PC-3 (cell line): Measurements from ENCODE around the gene TFDP2. TPM values are rescaled to one million over a fixed set of nuclear protein-coding genes. Genes with fewer than 3 reads are reported as not detected.

ENCODE experiments used
- ATAC-seq: fragments of 200-7000 bp; cut with Tn5 transposase; 2 replicates; pipeline ENCODE4 v1.9.1; 2020; ENCODE audit warnings: mild to moderate bottlenecking, moderate library complexity
- BruUV-seq: library from RNA; stranded (reverse); fragments of 400-500 nt; replicated peaks from 2 replicates; lab custom pipeline; 2021; lab: Mats Ljungman, UMichigan
- CTCF ChIA-PET: fragments of 300-600 bp; sonication (Branson Sonifier 250); formaldehyde crosslinking; loops from one replicate; lab custom pipeline; 2022; ENCODE audit warnings: antibody characterized with exemption; lab: Charles Lee
- POLR2A ChIA-PET: fragments of 300-600 bp; sonication (Branson Sonifier 250); formaldehyde crosslinking; loops from one replicate; lab custom pipeline; 2022; ENCODE audit warnings: antibody characterized with exemption; ENCODE audit not compliant: unreplicated experiment; lab: Charles Lee
- DNase-seq: peaks from one replicate; pipeline ENCODE4 v3.0.0-alpha.2; 2015
- H2AFZ ChIP-seq: fragments of 300-600 bp; sonication (generic); 2 replicates; pipeline ENCODE4 v1.6.0; 2016; ENCODE audit warnings: antibody characterized with exemption, low read length
- H3F3A ChIP-seq: fragments of 300-600 bp; sonication (generic); one replicate; pipeline ENCODE4 v1.6.0; 2017; ENCODE audit warnings: antibody characterized with exemption, low read length, control low read depth, mild to moderate bottlenecking; ENCODE audit not compliant: unreplicated experiment
- H3K27ac ChIP-seq: fragments of 300-600 bp; sonication (generic); 2 replicates; pipeline ENCODE4 v1.5.1; 2016; ENCODE audit warnings: mild to moderate bottlenecking, low read length
- H3K27me3 ChIP-seq: fragments of 300-600 bp; sonication (generic); 2 replicates; pipeline ENCODE4 v1.6.1; 2016; ENCODE audit warnings: low read length, mixed read lengths
- H3K36me3 ChIP-seq: fragments of 300-600 bp; sonication (generic); 2 replicates; pipeline ENCODE4 v1.6.1; 2016; ENCODE audit warnings: low read depth, mixed run types, low read length, mixed read lengths
- H3K4me1 ChIP-seq: fragments of 300-600 bp; sonication (generic); 2 replicates; pipeline ENCODE4 v1.5.1; 2016; ENCODE audit warnings: low read length; ENCODE audit not compliant: insufficient read depth
- H3K4me2 ChIP-seq: fragments of 300-600 bp; sonication (generic); 2 replicates; pipeline ENCODE4 v1.6.0; 2016; ENCODE audit warnings: low read length
- H3K4me3 ChIP-seq: fragments of 300-600 bp; sonication (generic); 2 replicates; pipeline ENCODE4 v1.5.1; 2016; ENCODE audit warnings: mild to moderate bottlenecking, low read length, mixed read lengths
- H3K79me2 ChIP-seq: fragments of 300-600 bp; sonication (generic); 2 replicates; pipeline ENCODE4 v1.6.1; 2017; ENCODE audit warnings: low read length, mixed read lengths
- H3K9ac ChIP-seq: fragments of 300-600 bp; sonication (generic); 2 replicates; pipeline ENCODE4 v1.6.0; 2016; ENCODE audit warnings: mild to moderate bottlenecking, low read length
- H3K9me2 ChIP-seq: fragments of 300-600 bp; sonication (generic); replicated peaks from 2 replicates; pipeline ENCODE4 v1.6.1; 2016; ENCODE audit warnings: mixed run types, low read length, mixed read lengths
- H3K9me3 ChIP-seq: fragments of 300-600 bp; sonication (generic); 2 replicates; pipeline ENCODE4 v1.6.1; 2016; ENCODE audit warnings: low read length, mixed read lengths
- H4K20me1 ChIP-seq: fragments of 300-600 bp; sonication (generic); 2 replicates; pipeline ENCODE4 v1.6.1; 2016; ENCODE audit warnings: low read length, mixed read lengths
- CTCF ChIP-seq: fragments of 300-600 bp; sonication (generic); conservative IDR thresholded peaks from 2 replicates; pipeline ENCODE4 v1.5.1; 2017; ENCODE audit warnings: antibody characterized with exemption, low read depth, mild to moderate bottlenecking, low read length
- EZH2 ChIP-seq: fragments of 300-600 bp; sonication (generic); IDR thresholded peaks from one replicate; pipeline ENCODE4 v1.6.1; 2017; ENCODE audit warnings: antibody characterized with exemption, mild to moderate bottlenecking, low read length; ENCODE audit not compliant: unreplicated experiment
- EZH2phosphoT487 ChIP-seq: fragments of 300-600 bp; sonication (generic); IDR thresholded peaks from 2 replicates; pipeline ENCODE4 v1.6.1; 2018; ENCODE audit warnings: mild to moderate bottlenecking, antibody characterized with exemption, low read length, borderline replicate concordance
- intact Hi-C: fragments of 100-400 bp; cut with micrococcal nuclease; formaldehyde crosslinking; loops from 2 replicates; pipeline ENCODE4 v1.9.0; 2023
- total RNA-seq: library from RNA; depleted of rRNA; stranded (reverse); fragments of >200 nt; gene quantifications from 2 replicates; pipeline ENCODE4 v1.2.3, GENCODE V29; 2014

TFDP2 gene
- total RNA-seq, 1 experiment from 2014 or later, result 37.9 TPM

GRCh38 chr3:142127941-142128658 is 21.2 kb downstream of the TFDP2 start:
- no peak overlapping the region for H3K9ac ChIP-seq
- POLR2A ChIA-PET, result no interaction called here
- no peaks in the 10 kb centered on the region for H3K36me3 ChIP-seq
- TF ChIP-seq CTCF, result no peak
- no peak for TF ChIP-seq EZH2
- no peak for TF ChIP-seq EZH2phosphoT487
- DNase-seq (no peak), ATAC-seq (no peak)
- H3K4me3 ChIP-seq, result no peak overlapping the region
- no peaks in the 10 kb centered on the region for H3K9me2 ChIP-seq
- BruUV-seq, result no TSS peak
- H3K9me3 ChIP-seq, result no peaks in the 10 kb centered on the region
- no peaks in the 10 kb centered on the region for H3K4me1 ChIP-seq
- no peaks in the 10 kb centered on the region for H3F3A ChIP-seq
- no peaks in the 10 kb centered on the region for H3K79me2 ChIP-seq
- no peaks in the 10 kb centered on the region for H4K20me1 ChIP-seq
- no peak overlapping the region for H2AFZ ChIP-seq
- intact Hi-C loops, result loop anchor here (5.0 kb wide), 4 partner anchors 39 to 166 kb away; partner anchors contain the start of gene GK5
- no peak overlapping the region for H3K4me2 ChIP-seq
- no peak overlapping the region for H3K27ac ChIP-seq
- no peaks in the 10 kb centered on the region for H3K27me3 ChIP-seq
- CTCF ChIA-PET, result no interaction called here

GRCh38 chr3:142124243-142124642 is 25.1 kb downstream of the TFDP2 start:
- Histone ChIP-seq H3K9me2 (no peaks in the 10 kb centered on the region), H3K27ac (no peak overlapping the region), H4K20me1 (no peaks in the 10 kb centered on the region), H3K79me2 (no peaks in the 10 kb centered on the region), H3K9me3 (no peaks in the 10 kb centered on the region), H3K4me1 (no peaks in the 10 kb centered on the region), H3K4me2 (no peak overlapping the region), H3K27me3 (no peaks in the 10 kb centered on the region), H3K4me3 (no peak overlapping the region), H3K9ac (no peak overlapping the region), H2AFZ (no peak overlapping the region), H3F3A (no peaks in the 10 kb centered on the region), H3K36me3 (no peaks in the 10 kb centered on the region)
- ATAC-seq (no peak), DNase-seq (no peak)
- POLR2A ChIA-PET, result no interaction called here
- CTCF ChIA-PET, result no interaction called here
- BruUV-seq, result no TSS peak
- intact Hi-C loops, result no loop called here
- TF ChIP-seq EZH2phosphoT487 (no peak), EZH2 (no peak), CTCF (no peak)

- no peaks in the 10 kb centered on the region for H3K9me2 ChIP-seq
- intact Hi-C loops, result no loop called here
- H4K20me1 ChIP-seq, result no peaks in the 10 kb centered on the region
- no peak overlapping the region for H3K4me2 ChIP-seq
- no peak overlapping the region for H2AFZ ChIP-seq
- ChIA-PET CTCF (interaction anchor here (0.6 kb wide), 1 partner anchor 462 kb away, joined by 3 read pairs; no protein-coding TSS in a partner anchor), POLR2A (interaction anchor here (0.6 kb wide), 1 partner anchor 156 kb away, joined by 3 read pairs; no protein-coding TSS in a partner anchor)
- no peaks in the 10 kb centered on the region for H3K9me3 ChIP-seq
- H3K36me3 ChIP-seq, result no peaks in the 10 kb centered on the region
- no peaks in the 10 kb centered on the region for H3K79me2 ChIP-seq
- no peaks in the 10 kb centered on the region for H3F3A ChIP-seq
- no peak overlapping the region for H3K27ac ChIP-seq
- H3K27me3 ChIP-seq, result no peaks in the 10 kb centered on the region
- H3K4me1 ChIP-seq, result peaks cover 12% of the 10 kb centered on the region
- TF ChIP-seq EZH2phosphoT487 (no peak), CTCF (no peak), EZH2 (no peak)
- no peak overlapping the region for H3K9ac ChIP-seq
- no peak overlapping the region for H3K4me3 ChIP-seq
- no peak for ATAC-seq
- DNase-seq, result no peak
- no TSS peak for BruUV-seq
These were observed 28.6 kb downstream of the TFDP2 start for GRCh38 chr3:142120707-142121106.
